NT2/D1 (cell line): ENCODE results near the gene IMPDH1.

Experiments
- DNase-seq: peaks from one replicate; pipeline ENCODE4 v3.0.0-alpha.2; 2011; ENCODE audit warnings: low read depth, low spot score
- H3K27me3 ChIP-seq: 2 replicates; pipeline ENCODE4 v1.6.0; 2011; ENCODE audit warnings: mild to moderate bottlenecking; ENCODE audit not compliant: insufficient read length, insufficient read depth
- H3K36me3 ChIP-seq: 2 replicates; pipeline ENCODE4 v1.6.1; 2011; ENCODE audit warnings: mild to moderate bottlenecking, low read length, mixed read lengths; ENCODE audit not compliant: insufficient read depth, insufficient read length
- H3K4me1 ChIP-seq: 2 replicates; pipeline ENCODE4 v1.5.1; 2011; ENCODE audit not compliant: insufficient read depth, insufficient read length
- H3K4me3 ChIP-seq: 2 replicates; pipeline ENCODE4 v1.5.1; 2011; ENCODE audit warnings: low read depth; ENCODE audit not compliant: insufficient read length
- H3K9ac ChIP-seq: 2 replicates; pipeline ENCODE4 v1.6.0; 2011; ENCODE audit warnings: low read depth; ENCODE audit not compliant: insufficient read length
- H3K9me3 ChIP-seq: 2 replicates; pipeline ENCODE4 v1.5.1; 2011; ENCODE audit warnings: mild to moderate bottlenecking, low read length; ENCODE audit not compliant: insufficient read depth
- SUZ12 ChIP-seq: IDR thresholded peaks from 2 replicates; pipeline ENCODE4 v1.6.1; 2011; ENCODE audit not compliant: insufficient read length, insufficient read depth; ENCODE audit errors: extremely low read depth
- YY1 ChIP-seq: IDR thresholded peaks from 2 replicates; pipeline ENCODE4 v1.6.1; 2011; ENCODE audit not compliant: insufficient read length, insufficient read depth
- ZNF274 ChIP-seq: IDR thresholded peaks from 2 replicates; pipeline ENCODE4 v1.6.1; 2011; ENCODE audit warnings: mild to moderate bottlenecking, low read depth, low read length

Gene IMPDH1

DNA sequence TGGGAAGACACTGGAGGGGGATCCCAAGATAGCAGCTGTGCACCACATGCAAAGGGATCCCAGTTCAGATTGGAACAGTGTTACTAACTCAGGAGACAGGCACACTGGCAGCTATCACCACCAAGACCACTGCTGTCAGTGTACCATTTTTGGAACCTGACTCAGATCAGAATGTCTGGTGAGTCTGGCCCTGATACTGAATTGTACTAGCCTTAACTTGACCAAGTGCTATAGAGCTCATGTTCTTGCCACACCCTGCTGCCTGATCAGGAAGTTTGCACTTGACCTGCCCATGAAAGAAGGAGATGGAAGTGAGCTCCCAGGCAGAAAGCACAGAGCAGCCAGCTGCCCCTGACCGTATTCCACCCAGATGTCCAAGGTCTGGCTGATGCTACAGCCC, 43.5 kb downstream of the IMPDH1 start:
- H3K9ac ChIP-seq = no peak overlapping the region
- H3K4me1 ChIP-seq = no peaks in the 10 kb centered on the region
- no peak for DNase-seq
- peaks cover 42% of the 10 kb centered on the region for H3K27me3 ChIP-seq
- H3K36me3 ChIP-seq = no peaks in the 10 kb centered on the region
- no peak overlapping the region for H3K4me3 ChIP-seq
- no peaks in the 10 kb centered on the region for H3K9me3 ChIP-seq
- TF ChIP-seq YY1 = no peak
- TF ChIP-seq SUZ12 = no peak
- TF ChIP-seq ZNF274 = no peak

- Histone ChIP-seq H3K27me3 (peaks cover 49% of the 10 kb centered on the region), H3K9me3 (no peaks in the 10 kb centered on the region), H3K4me1 (no peaks in the 10 kb centered on the region), H3K36me3 (no peaks in the 10 kb centered on the region), H3K9ac (no peak overlapping the region), H3K4me3 (no peak overlapping the region)
- no peak for TF ChIP-seq SUZ12
- no peak for TF ChIP-seq YY1
- TF ChIP-seq ZNF274 = no peak
- no peak for DNase-seq
Measured at GRCh38 chr7:128365432-128365831, 44.4 kb downstream of the IMPDH1 start.

DNA sequence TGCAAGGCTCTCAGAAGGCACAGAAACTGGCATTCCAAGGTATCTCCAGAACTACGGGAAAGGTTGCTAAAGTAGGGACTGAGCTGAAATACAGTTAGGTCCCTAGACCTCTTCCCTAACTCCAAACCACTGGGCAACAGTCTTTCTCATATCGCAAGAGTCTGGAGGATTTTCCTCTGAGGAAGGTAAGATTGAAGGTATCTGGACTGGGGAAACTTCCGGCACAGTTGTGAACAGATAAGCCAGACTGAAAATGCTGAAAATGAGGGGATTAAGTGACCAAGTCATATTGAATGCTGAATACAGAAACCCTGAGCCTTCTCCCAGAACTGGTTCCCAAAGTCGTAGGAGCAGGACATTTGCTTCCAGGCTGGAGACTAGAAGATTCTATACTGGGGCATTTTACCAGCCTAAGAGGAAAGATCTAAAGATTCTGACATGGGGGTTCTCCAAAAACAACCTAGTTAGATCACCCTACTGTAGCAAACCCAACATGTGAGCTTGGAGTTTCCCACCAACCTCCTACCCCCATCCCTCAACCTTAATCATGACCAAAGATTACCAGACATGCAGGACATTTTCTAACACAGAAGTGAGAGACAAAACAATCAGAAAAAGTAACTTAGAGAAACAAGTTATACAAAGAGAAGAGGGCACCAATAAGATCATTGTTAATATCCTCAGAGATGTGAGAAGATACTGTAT, 45.5 kb downstream of the IMPDH1 start:
- Histone ChIP-seq H3K27me3 (peaks cover 52% of the 10 kb centered on the region), H3K9me3 (no peaks in the 10 kb centered on the region), H3K4me3 (no peak overlapping the region), H3K36me3 (no peaks in the 10 kb centered on the region), H3K4me1 (peaks cover 3% of the 10 kb centered on the region), H3K9ac (no peak overlapping the region)
- no peak for DNase-seq
- TF ChIP-seq SUZ12 (no peak), ZNF274 (no peak), YY1 (no peak)

DNA sequence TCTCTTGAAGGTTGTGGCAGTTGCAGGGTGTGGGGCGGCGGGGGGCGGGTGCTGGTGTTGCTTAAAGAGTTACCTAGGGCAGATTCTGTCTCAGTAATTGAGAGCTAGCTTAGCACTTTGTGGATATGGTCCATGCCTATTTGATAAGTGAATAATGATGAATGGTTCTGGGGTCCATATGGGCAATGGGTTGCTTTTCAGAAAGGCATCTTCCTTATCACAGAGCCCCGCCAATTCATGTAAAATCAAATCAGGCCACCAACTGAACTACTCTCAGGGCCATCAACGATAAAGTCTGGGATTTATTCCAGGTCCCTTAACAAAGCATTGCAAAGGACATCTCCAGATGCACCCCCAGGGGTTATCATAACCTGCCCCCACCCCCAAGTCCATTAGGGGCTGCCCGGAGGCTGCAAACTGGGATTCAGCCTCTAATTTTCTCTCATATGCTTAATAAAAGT, 46.5 kb downstream of the IMPDH1 start:
- Histone ChIP-seq H3K4me1 (peaks cover 3% of the 10 kb centered on the region), H3K9me3 (no peaks in the 10 kb centered on the region), H3K36me3 (no peaks in the 10 kb centered on the region), H3K4me3 (no peak overlapping the region), H3K27me3 (peaks cover 58% of the 10 kb centered on the region), H3K9ac (no peak overlapping the region)
- no peak for DNase-seq
- TF ChIP-seq SUZ12 (no peak), ZNF274 (no peak), YY1 (no peak)

GRCh38 chr7:128362670-128363069, 47.1 kb downstream of the IMPDH1 start:
- peaks cover 58% of the 10 kb centered on the region for H3K27me3 ChIP-seq
- no peaks in the 10 kb centered on the region for H3K36me3 ChIP-seq
- DNase-seq = no peak
- no peak overlapping the region for H3K9ac ChIP-seq
- no peak overlapping the region for H3K4me3 ChIP-seq
- no peaks in the 10 kb centered on the region for H3K9me3 ChIP-seq
- peaks cover 3% of the 10 kb centered on the region for H3K4me1 ChIP-seq
- TF ChIP-seq YY1 (no peak), ZNF274 (no peak), SUZ12 (no peak)

GRCh38 chr7:128361411-128362379, 48.1 kb downstream of the IMPDH1 start, which contains the start of gene PRRT4:
TSS of gene PRRT4 (minus strand) at chr7:128361690.
- TF ChIP-seq SUZ12 = no peak
- no peak for TF ChIP-seq ZNF274
- TF ChIP-seq YY1 = no peak
- Histone ChIP-seq H3K9me3 (no peaks in the 10 kb centered on the region), H3K4me1 (peaks cover 11% of the 10 kb centered on the region), H3K27me3 (peaks cover 57% of the 10 kb centered on the region), H3K36me3 (no peaks in the 10 kb centered on the region), H3K9ac (peak within 1 kb of the TSS; percentile 70), H3K4me3 (peak within 1 kb of the TSS; percentile 48)
- no peak for DNase-seq

GRCh38 chr7:128360359-128360678, 49.5 kb downstream of the IMPDH1 start:
- TF ChIP-seq SUZ12 (no peak), YY1 (no peak), ZNF274 (no peak)
- peaks cover 12% of the 10 kb centered on the region for H3K4me1 ChIP-seq

More at GRCh38 chr7:128360359-128360678, 49.5 kb downstream of the IMPDH1 start:
- Histone ChIP-seq H3K36me3 (no peaks in the 10 kb centered on the region), H3K27me3 (peaks cover 51% of the 10 kb centered on the region), H3K4me3 (no peak overlapping the region), H3K9me3 (no peaks in the 10 kb centered on the region), H3K9ac (peak overlapping the region; percentile 21)
- DNase-seq = no peak
